NOMO-1 (cell line): ENCODE measurements around the gene SHISA6.
A peak's percentile ranks its signal among the peaks of the same experiment; 100 is the strongest.

Experiments
- DNase-seq, 2 experiments: peaks; one replicate each; lab custom pipeline; 2025; ENCODE audit not compliant: unreplicated experiment in 2 of 2; lab: John Stamatoyannopoulos, UW

The SHISA6 gene

GRCh38 chr17:11430751-11431150 lies 189.7 kb downstream of the SHISA6 start:
- DNase-seq, result no peak

DNA sequence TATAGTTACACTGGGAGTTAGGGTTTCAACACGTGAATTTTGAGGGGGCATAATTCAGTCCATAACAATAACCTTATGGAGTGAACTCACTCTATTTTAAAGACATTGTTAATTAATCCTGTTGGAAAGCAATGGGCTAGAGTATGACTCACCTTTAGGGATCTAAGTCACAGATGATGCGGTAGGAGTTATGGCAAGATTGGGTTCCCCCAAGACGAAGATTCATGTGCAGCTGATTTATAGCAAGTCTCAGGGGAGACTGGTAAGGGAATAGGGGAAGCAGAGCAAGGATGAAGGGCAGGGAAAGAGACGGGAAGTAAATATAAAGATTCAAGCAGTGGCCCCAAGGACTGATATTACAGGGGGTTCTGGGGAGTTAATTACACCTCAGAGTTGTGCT lies 197.7 kb downstream of the SHISA6 start:
- DNase-seq, result no peak

- DNase-seq, result no peak
Measured at GRCh38 chr17:11441004-11441403, 200.0 kb downstream of the SHISA6 start.

- no peak for DNase-seq
Measured at GRCh38 chr17:11446316-11446715, 205.3 kb downstream of the SHISA6 start.

GRCh38 chr17:11454096-11454495 lies 213.1 kb downstream of the SHISA6 start:
- no peak for DNase-seq

GRCh38 chr17:11458279-11458678 lies 217.3 kb downstream of the SHISA6 start:
- DNase-seq, result no peak

GRCh38 chr17:11459861-11460331 lies 218.9 kb downstream of the SHISA6 start:
- DNase-seq, result no peak

DNA sequence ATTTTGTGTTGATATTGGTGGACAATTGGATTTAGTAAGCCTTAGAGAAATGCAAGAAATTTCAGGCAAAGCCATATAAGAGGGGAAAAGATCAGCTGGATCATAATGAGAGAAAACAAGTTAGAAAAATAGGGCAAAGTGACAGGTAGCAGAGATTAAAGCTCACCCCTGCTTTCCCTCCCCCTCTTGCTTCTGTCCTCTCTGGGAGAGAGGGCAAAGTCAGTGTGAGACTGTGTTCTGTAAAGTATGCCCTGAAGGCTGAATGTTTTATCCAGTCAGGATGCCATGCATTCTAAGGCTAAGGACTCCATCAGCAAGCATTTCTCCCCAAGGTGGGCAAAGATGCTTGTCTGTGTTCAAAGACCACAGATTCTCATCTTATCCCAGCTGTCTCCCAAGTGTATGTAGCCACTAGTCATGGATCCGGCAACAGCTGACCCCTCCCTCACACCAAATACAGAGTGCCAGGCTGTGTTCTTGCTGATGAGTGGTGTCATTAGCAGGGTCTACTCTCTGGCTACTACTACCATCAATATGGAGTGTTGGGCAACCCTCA lies 221.1 kb downstream of the SHISA6 start:
- no peak for DNase-seq

DNA sequence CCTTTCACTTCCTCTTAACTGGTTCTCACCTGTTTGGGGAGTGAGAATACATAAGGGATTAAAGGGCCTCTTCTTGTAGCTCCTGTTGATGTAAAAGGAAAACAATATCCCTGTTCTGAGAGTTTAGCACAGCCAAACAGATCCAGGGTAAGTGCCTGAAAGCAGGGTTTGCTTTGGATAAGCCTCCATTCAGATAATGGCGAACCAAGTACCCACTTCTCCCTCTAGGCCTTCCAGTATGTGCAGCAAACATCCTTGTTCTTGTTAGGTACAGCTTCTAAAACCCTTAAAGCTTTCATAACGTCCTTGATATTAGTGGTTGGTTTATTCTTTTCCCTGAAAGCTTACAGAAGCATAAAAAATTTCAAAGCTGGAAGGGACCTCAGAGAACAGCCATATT lies 226.6 kb downstream of the SHISA6 start:
- DNase-seq, result no peak

GRCh38 chr17:11485336-11486100 lies 244.5 kb downstream of the SHISA6 start:
- no peak for DNase-seq

DNA sequence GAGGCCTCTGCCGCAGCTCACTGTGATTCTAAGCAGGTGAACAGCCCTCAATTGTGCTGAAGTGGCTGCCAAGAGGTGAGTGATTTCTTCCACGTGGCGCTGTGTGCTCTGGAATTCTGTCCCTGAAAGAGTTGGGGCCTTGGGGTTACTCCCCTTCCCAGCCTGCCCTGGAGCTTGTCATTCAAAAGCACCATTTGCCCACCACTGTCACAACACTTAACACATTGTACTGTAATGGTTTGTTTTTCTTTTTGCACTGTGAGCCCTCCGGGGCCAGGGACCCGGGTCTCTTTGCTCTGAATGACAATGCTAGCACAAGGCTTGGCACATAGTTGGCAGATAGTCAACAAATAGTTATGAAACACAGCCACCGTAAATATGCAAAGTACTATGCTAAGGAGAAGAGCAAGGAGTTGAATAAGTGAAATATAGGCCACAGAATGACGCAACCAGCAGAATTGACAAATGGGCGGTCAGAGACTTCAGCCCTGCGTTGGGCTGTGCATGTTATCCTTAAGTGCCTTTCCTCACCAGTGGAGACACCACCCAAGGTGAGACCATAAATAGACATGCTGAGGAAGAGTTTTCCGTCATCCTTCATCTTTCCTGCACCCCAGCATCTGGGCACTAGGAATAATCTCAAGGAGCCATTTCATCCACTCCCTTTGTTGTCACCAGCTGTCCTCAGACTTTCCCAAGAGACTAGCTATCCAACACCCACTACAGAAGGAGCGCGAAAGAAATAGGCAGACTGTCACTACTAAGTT lies 245.3 kb downstream of the SHISA6 start:
- no peak for DNase-seq

GRCh38 chr17:11486868-11487310 lies 245.9 kb downstream of the SHISA6 start:
- DNase-seq, result no peak

GRCh38 chr17:11487469-11487868 lies 246.5 kb downstream of the SHISA6 start:
- DNase-seq, result no peak

DNA sequence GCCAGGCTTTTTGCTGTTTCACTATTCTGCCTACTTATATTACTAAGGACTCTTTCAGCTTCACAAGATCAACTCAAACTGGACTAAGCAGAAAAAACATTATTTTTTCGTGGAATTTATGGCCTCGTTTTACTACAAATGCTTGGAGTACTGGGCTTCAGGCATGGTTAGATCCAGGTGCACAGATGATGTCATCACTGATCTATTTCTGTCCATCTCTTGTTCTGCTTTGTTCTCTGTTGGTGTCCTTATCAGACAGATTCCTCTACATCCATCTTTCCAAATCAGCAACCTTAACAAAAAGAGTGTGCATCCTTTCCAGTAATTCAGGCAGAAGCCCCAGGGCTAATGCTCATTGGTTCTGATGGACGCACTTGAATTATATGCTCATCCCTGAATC lies 247.4 kb downstream of the SHISA6 start:
- DNase-seq, result no peak

DNA sequence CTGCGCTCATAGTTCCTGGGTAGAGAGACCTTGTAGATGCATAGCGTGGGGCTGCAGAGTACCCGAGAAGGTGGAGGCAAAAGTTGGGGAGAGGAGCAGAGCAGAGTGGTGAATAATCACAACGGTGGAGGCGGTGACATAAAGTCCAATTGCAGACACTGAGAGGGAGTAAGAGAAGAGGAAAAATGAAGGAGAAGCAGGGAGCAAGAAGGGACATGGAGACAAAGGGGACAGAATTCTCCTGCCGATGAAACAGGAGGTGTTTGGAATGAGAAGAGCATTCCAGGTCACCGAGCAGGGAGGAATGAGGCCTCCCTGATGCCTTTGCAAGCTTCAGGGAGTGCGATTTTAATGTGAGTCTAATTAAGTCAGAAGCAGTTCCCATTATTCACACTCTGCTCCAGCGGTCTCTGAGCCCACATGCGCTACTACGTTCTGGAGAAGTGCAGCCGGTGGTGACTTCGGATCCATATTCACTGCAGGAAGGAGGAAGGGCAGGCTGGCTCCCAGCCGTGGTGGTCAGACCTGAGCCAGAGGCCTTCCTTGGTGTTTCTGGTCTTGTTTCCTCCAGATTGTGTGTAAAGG lies 249.2 kb downstream of the SHISA6 start:
- DNase-seq, result no peak

GRCh38 chr17:11492511-11492910 lies 251.5 kb downstream of the SHISA6 start:
- no peak for DNase-seq

- DNase-seq, result no peak
Measured at GRCh38 chr17:11493936-11494335, 252.9 kb downstream of the SHISA6 start.

DNA sequence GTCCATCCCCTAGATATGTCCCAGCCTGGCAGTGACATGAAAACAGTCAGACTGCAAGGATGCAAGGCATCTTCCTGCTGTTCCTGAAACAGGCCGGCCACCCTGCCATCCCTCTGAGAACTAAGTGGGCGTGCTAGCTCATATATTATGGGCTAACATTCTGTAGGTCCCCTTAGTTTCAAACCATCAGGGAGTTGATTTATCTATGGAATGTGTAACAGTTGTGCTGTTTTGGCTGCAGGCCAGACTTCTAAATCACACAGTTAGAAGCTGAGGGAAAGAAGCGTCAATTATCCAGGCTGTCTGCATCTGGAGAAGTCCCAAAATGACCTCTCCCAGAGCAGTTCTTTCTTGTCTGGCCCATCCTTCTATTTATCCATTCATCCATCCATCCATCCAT lies 254.6 kb downstream of the SHISA6 start:
- no peak for DNase-seq

- no peak for DNase-seq
Measured at GRCh38 chr17:11499881-11500280, 258.9 kb downstream of the SHISA6 start.

DNA sequence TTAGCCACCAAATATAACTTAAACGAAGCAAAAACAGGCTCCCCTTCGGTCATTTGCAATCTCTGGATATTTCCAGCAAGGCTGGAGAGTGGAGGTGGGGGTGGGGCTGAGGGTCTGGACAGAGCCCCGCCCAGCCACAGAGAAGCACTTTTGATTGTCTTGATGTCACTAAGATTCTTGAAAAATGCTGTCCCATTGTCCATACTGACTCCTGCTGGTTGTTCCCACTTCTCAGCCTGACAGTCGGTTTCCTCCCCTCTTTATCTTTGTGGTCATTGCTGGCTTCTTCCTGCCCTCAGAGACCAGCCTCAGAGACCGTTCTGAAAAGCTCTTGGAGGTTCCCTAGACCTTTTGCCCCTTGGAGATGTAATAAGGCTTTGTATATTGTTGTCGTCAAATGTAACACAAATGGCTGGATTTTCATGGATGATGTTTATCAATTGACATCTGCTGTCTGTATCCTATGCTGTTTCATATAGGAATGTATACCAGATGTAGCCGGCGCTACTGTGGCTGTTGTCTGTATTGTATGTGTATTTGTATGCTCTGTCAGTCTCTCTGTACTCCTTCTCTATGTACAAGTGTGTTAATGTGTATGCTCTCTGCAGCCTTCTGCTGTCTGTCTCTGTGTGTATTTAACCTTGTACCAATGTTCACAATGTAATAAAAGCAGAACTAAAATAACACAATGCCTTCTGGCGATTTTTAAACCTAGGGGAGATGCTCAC lies 262.5 kb downstream of the SHISA6 start:
- DNase-seq, result no peak

- peak in 1 of 2 experiments; percentile 1 for DNase-seq
Measured at GRCh38 chr17:11506635-11507034, 265.6 kb downstream of the SHISA6 start.
